Raji (cell line): ENCODE results near the gene DSTYK.

Source experiments
- POLR2A ChIP-seq: IDR thresholded peaks from 2 replicates; pipeline ENCODE4 v1.6.1; 2011; ENCODE audit warnings: low read depth, low read length, control low read depth; ENCODE audit not compliant: insufficient read depth

Gene DSTYK

DNA sequence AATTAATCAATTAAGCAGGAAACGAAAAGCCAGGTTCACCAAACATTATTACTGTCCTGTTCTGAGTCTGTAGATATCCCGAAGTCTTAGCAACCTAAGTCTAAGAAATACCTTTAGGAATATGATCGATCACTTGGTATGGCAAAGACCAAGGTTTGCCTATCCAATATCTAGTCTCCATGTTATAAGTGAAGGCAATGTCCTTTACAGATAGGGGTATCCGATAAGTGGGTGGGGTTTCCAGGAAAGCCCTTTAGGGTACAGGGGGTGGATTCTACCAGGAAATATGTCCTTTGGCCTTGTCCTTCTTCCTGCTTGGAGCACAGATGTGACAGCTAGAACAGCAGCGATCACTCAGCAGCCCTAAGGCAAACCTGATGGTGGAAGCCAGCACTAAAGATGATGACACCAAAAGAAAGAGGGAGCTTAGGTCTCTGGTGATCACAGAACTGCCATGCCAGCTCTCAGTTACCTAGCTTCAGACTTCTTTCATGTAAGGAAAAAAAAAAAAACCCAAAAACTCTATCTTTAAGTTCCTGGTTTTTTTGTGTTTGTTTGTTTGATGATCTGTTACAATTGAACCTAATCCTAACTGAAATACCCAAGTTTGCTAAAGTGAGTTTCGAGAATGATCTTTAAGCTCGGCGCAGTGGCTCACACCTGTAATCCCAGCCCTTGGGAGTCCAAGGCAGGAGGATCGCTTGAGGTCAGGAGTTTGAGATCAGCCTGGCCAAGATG, 40.8 kb downstream of the DSTYK start:
- no peak for TF ChIP-seq POLR2A

DNA sequence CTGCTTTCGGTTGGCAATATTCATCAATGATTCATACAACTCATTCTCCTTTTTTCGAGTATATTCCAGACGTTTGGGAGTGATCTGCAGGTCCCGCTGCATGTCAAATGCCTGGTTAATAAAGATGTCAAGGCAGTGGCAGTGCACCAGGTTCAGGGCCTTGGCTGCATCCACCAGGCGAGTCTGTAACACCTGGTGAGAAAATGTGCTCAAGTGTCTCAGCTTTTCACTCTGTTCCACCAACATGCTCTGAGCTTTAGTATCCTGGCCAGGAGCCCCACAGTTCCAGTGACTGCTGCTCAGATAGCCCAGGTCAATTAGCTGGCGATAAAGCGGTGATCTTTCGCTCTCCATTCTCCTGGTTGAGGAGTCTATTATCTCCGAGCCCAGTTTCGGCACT, 42.3 kb downstream of the DSTYK start:
- TF ChIP-seq POLR2A = no peak

DNA sequence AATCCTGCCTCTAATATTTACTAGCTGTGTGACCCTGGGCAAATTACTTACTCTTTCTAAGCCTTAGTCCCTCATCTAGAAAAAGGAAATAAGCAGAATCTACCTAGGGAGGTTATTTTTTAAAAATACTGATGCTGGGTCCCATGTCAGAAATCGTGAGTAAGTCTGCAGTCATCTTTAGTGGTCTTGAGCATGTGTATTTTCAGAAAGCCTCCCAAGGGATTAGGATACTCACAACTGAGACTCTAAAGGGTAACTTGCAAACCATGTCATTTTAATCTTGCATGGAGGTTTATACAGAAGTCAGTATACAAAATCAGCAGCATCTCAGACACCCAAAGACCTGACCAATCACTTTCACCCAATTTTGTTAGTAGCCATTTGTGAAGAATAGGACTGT, 43.2 kb downstream of the DSTYK start:
- TF ChIP-seq POLR2A = no peak

DNA sequence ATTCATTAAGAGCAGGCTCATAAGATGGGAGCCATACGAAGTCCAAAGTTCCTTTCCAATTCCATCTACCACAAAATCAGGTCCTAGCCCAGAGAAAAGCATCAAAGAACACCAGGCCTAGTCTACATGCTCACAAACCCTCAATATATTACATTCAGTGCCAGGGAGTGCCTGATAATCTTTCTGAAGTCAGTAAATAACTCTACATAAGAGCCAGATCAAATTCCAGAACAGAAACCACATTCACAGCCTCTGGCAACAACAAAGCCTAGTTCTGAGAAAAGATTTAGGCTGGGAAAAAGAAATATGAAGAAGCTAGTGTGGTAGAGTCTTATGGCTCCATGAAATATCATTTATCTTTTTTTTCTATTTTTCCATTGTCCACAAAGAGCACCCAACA, 49.2 kb downstream of the DSTYK start:
- TF ChIP-seq POLR2A = no peak

DNA sequence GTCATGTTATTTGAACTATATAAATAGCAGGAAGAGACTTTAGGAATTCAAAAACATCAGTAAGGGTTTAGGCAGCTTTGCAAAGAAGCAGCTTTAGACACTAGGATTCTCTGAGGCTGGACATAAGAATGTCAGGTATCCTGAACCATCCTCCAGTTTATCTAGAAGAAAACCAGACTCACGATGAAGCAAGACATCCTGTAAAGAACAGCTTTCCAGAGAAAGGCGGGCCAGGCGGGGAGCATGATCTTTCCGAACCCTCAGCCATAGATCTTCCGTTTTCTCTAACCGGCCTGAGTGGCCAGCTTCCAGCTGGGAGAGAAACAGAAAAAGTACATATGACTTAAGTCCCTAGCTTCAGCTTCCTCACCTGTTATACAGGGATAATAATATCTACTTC, 50.4 kb downstream of the DSTYK start:
- TF ChIP-seq POLR2A = no peak

DNA sequence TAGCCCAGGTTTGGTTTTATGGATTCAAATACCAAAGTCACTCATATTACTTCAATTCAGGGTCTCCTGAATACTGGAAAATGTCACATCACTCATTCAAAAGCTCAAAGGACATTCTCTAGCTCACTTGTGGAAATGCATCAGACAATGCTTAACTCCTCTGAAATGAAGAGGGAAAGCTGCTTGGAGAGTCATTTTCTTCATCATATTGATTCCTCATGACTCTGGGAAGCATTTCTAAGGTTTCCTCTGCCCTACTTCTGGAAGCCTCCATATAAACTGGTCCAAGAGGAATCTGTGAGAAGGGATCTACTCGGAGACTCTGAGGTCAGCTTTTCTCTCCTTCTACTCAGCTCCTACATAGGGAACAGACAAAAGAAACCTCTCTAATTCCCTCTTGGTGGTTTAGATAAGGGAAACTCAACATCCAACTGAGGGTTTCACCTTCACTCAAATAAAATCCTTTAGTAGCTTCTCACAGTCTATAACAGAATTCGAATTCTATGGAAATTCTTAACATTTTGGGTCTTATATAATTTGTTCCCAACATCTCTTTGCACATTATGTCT, 53.4 kb downstream of the DSTYK start:
- no peak for TF ChIP-seq POLR2A

DNA sequence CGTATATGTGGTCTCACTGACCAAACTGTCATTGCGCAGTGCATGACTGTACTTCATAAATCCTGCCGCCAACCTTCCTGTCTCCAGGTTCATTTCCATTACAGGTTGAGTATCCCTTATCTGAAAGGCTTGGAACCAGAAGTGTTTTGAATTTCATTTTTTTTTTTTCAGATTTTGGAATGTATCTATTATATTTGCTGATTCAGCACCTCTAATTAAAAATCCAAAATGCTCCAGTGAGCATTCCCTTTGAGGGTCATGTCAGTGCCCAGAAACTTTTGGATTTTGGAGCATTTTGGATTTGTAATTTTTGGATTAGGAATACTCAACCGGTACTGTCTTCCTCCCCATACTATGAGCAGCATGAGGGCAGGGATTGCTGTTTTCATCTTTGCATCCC, 59.0 kb downstream of the DSTYK start:
- TF ChIP-seq POLR2A = no peak

DNA sequence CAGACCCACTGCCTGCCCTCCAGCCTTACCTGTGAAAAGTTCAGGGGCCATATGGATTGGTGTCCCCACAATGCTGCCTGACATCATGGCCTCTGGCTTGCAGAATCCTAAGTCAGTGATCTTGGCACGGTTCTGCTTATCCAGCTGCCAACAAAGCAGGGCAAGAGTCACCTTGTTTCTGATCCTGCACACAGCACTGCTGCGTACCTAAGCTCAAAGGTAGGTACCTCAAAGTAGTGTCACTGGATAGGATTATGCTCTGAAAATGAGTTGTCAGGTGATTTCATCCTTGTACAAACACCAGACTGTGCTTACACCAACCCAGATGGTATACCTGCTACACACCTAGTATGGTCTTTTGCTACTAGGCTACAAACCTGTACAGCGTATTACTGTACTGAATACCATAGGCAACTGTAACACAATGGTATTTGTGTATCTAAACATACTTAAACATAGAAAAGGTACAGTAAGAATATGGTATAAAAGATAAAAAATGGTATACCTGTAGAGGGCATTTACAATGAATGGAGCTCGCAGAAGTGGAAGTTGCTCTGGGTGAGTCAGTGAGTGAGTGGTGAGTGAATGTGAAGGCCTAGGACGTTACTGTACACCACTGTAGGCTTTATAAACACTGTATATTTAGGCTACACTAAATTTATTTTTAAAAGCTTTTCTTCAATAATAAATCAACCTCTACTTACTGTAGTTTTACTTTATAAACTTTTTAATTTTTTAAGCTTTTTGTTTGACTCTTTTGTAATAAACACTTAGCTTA, 60.7 kb downstream of the DSTYK start:
- no peak for TF ChIP-seq POLR2A

DNA sequence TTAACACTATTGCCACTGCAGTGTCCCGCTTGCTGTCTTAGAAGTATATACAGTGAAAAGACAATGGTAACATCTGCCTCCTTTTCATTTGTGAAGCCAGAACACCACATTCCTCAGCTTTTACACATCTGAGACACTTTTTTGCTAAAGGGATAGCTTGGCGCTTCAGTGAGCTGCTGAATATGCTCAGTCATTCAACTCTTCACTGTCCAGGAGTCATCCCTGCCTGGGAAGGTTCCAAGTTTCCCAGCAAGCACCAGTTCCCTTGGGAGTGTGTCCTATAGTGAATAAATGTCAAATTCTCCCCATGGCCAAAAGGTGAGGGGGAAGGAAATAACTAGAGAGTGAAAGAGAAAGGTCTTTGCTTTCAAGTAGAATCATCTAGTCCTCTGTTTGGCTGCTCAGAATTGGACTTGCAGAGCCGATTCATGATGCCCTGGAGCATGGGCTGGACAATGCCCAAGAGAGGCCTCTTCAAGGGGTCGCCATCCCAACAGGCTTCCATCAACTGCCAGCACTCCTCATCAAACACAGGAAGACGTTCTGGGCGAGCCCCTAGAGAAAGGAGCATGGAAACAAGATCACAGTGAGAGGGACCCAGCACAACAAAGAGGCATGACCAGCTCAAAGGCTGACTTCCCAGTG, 64.2 kb downstream of the DSTYK start:
- no peak for TF ChIP-seq POLR2A

DNA sequence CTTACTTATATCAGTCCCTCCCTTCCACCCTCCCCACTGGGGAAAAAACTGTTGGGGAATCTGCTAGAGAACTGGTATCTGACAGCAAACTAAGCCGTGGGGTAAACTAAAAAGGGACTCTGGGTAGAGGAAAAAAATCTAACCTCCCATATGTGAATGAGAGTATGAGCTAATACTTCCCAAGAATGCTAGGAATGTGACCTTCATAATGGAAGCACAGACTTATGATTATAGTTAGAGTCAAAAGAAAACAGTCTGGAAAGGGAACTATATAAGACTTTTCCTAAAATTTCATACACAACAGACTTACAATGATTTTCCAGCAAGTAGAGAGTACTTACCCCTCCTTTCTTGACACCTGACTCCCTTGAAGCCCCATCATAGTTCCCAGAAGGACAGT, 66.8 kb downstream of the DSTYK start:
- no peak for TF ChIP-seq POLR2A

DNA sequence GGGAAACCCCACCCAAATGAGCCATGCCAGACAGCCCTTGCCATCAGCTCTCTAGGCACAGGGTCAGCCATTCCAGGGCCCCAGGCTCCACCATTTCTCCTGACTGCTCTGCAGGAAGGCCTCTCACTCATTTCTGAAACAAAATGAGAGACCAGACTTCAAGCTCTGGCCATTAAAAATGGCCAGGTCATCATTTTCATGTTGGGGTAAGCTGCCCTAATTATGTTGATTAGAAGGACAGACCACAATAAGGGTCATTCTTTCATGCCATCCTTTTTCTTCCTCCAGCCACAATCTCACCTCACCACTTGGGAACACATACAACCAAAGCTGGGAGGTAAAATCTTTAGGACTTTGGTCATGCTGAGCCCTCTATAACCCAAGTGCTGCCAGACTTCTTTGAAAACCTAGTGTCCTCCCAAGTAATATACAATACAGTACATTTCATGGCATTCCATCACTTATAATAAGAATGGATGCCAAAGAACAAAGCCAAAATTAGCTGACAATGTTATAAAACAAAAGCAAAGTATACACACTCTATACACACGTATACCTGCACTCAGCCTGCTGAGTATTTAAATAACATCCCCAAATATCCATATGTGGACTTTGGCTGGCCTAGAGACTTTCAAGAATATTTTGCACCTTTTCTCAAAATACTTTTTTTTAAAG, 67.3 kb downstream of the DSTYK start:
- no peak for TF ChIP-seq POLR2A

DNA sequence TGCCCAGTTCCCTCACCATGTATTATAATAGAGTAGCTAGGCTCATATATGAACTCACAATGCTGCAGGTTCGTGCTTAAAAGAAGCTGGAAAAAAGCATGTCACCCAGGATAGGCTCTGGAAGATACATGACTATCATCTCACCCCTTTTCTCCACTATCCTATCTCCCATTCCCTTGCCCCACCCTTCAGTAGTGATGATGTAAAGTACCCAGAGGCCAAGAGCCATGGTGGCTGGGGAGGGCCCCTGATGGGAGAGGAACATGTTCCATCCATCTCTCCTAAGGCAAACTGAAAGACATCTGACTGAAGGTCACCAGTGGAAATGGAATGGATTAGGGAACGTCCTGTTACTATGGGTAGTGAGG, 69.4 kb downstream of the DSTYK start:
- TF ChIP-seq POLR2A = no peak

DNA sequence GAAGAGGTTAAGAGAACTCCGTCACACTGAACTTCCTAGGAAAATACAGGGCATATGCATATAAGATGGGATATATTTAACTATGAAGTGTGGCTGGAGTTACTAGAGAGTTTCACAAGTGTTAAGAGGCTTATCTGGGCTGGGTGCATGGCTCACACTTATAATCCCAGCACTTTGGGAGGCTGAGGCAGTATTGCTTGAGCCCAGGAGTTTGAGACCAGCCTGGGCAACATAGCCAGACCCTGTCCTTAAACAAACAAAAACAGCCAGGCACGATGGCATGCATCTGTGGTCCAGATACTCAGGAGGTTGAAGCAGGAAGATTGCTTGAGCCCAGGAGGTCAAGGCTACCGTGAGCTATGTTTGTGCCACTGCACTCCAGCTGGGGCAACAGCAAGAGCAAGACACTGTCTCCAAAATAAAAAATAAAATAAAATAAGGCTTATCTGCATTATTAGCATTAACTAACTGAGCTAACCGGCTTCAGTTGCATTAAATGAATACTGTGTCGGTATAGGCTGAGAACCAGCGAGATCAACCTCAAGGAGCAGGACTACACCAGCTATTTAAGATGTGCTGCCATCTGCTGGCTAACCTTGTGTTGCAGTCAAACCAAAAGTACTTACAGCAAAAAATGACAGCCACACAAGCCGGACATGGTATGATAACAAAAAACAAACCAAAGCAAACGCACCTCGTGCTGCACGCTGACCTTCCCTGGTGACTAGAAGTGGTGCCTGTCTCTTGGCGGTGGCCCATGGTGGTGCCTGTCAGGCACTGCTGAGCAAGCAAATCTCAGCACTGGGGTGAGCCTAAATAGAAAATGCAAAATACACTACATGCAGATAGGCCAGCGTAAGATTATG, 70.0 kb downstream of the DSTYK start:
- no peak for TF ChIP-seq POLR2A

DNA sequence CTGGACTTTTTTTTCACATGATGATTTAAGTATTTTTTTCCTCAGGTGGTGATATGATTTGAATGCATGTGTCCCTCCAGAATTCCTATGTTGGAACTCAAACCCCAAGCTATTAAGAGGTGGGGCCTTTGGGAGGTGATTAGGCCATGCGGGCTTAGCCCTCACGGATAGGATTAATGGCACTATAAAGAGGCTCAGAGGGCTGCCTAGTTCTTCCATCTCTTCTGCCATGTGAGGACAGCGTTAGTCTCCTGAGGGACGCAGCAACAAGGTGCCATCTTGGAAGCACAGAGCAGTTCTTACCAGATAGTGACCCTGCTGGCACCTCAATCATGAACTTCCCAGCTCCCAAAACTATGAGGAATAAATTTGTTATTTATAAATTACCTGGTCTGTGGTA, 71.4 kb downstream of the DSTYK start:
- no peak for TF ChIP-seq POLR2A
